Measurements from ENCODE around the gene RNF32. TPM values are rescaled to one million over a fixed set of nuclear protein-coding genes. Genes with fewer than 3 reads are reported as not detected.

The RNF32 gene
- total RNA-seq, 1 experiment from 2014 or later: 0.61 TPM

DNA sequence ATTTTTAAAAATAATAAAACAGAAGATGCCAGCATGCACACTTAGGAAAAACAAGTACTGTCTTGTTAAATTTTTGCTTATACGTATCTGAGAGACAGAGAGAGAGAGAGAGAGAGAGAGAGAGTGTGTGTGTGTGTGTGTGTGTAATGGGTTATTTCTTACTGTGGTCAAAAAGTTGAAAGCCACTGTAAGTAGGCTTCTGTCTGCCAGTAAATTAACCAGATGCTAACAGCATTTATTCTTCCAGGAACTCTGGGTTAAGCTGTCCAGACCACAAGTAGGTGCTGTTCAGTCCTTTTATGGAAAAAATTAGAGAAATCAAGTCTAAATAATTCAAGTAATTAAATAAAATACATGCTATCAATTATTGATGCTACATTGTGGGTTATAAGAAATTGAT, 39.7 kb downstream of the RNF32 start (continued):
- TF ChIP-seq, protein P1, sequence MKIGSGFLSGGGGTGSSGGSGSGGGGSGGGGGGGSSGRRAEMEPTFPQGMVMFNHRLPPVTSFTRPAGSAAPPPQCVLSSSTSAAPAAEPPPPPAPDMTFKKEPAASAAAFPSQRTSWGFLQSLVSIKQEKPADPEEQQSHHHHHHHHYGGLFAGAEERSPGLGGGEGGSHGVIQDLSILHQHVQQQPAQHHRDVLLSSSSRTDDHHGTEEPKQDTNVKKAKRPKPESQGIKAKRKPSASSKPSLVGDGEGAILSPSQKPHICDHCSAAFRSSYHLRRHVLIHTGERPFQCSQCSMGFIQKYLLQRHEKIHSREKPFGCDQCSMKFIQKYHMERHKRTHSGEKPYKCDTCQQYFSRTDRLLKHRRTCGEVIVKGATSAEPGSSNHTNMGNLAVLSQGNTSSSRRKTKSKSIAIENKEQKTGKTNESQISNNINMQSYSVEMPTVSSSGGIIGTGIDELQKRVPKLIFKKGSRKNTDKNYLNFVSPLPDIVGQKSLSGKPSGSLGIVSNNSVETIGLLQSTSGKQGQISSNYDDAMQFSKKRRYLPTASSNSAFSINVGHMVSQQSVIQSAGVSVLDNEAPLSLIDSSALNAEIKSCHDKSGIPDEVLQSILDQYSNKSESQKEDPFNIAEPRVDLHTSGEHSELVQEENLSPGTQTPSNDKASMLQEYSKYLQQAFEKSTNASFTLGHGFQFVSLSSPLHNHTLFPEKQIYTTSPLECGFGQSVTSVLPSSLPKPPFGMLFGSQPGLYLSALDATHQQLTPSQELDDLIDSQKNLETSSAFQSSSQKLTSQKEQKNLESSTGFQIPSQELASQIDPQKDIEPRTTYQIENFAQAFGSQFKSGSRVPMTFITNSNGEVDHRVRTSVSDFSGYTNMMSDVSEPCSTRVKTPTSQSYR (CRISPR knock-in tag; IDR thresholded peaks at IDR 0.05): no peak

DNA sequence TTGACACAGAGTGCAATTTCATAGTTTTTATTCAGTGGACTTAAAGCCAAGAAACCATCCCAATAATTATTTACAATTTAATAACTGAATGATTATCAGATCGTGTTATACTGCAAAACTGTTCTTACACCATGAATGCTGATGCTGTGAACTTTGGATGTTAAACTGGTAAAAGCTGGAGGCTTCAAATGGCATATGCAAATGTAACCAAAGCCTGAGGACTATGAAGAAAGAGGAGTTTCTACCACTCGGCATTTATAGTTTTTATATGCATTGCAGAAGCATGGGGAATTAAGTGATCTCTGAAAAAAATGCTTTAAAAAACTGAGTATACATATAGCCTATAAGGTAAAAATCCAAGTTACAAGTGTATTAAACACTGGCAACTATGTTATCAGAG, 42.4 kb downstream of the RNF32 start:
- H3K27ac Mint-ChIP-seq: no peak overlapping the region
- peaks cover 3% of the 10 kb centered on the region; the same call in 1 of the 2 replicates for H3K36me3 Mint-ChIP-seq
- no peaks in the 10 kb centered on the region for H3K27me3 Mint-ChIP-seq (ENCODE audit: low read depth)
- no peaks in the 10 kb centered on the region for H3K4me1 Mint-ChIP-seq
- H3K9me3 Mint-ChIP-seq: no peaks in the 10 kb centered on the region
- CTCF ChIA-PET: no interaction called here
- DNase-seq (ENCODE audit: low spot score): no peak
- TF ChIP-seq, protein P2, sequence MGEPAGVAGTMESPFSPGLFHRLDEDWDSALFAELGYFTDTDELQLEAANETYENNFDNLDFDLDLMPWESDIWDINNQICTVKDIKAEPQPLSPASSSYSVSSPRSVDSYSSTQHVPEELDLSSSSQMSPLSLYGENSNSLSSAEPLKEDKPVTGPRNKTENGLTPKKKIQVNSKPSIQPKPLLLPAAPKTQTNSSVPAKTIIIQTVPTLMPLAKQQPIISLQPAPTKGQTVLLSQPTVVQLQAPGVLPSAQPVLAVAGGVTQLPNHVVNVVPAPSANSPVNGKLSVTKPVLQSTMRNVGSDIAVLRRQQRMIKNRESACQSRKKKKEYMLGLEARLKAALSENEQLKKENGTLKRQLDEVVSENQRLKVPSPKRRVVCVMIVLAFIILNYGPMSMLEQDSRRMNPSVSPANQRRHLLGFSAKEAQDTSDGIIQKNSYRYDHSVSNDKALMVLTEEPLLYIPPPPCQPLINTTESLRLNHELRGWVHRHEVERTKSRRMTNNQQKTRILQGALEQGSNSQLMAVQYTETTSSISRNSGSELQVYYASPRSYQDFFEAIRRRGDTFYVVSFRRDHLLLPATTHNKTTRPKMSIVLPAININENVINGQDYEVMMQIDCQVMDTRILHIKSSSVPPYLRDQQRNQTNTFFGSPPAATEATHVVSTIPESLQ (CRISPR knock-in tag; IDR thresholded peaks at IDR 0.05): no peak
- TF ChIP-seq NFYB (CRISPR knock-in tag; conservative IDR thresholded peaks at IDR 0.05; ENCODE audit: low read depth) (no peak), CREM (CRISPR knock-in tag; IDR thresholded peaks at IDR 0.05) (no peak), MYBL2 (CRISPR knock-in tag; IDR thresholded peaks at IDR 0.05) (no peak), ZNF232 (CRISPR knock-in tag; IDR thresholded peaks at IDR 0.05) (no peak), ZNF219 (CRISPR knock-in tag; IDR thresholded peaks at IDR 0.05; ENCODE audit: borderline replicate concordance) (no peak), TCF7 (CRISPR knock-in tag; IDR thresholded peaks at IDR 0.05; ENCODE audit: low read depth) (no peak), JUN (CRISPR knock-in tag; IDR thresholded peaks at IDR 0.05) (no peak), MXD4 (CRISPR knock-in tag; IDR thresholded peaks at IDR 0.05; ENCODE audit: borderline replicate concordance) (no peak), IRF2 (CRISPR knock-in tag; IDR thresholded peaks at IDR 0.05; ENCODE audit: borderline replicate concordance, low read depth) (no peak)
- TF ChIP-seq, protein P3, sequence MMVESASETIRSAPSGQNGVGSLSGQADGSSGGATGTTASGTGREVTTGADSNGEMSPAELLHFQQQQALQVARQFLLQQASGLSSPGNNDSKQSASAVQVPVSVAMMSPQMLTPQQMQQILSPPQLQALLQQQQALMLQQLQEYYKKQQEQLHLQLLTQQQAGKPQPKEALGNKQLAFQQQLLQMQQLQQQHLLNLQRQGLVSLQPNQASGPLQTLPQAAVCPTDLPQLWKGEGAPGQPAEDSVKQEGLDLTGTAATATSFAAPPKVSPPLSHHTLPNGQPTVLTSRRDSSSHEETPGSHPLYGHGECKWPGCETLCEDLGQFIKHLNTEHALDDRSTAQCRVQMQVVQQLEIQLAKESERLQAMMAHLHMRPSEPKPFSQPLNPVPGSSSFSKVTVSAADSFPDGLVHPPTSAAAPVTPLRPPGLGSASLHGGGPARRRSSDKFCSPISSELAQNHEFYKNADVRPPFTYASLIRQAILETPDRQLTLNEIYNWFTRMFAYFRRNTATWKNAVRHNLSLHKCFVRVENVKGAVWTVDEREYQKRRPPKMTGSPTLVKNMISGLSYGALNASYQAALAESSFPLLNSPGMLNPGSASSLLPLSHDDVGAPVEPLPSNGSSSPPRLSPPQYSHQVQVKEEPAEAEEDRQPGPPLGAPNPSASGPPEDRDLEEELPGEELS (CRISPR knock-in tag; IDR thresholded peaks at IDR 0.05): no peak
- TF ChIP-seq, protein P4, sequence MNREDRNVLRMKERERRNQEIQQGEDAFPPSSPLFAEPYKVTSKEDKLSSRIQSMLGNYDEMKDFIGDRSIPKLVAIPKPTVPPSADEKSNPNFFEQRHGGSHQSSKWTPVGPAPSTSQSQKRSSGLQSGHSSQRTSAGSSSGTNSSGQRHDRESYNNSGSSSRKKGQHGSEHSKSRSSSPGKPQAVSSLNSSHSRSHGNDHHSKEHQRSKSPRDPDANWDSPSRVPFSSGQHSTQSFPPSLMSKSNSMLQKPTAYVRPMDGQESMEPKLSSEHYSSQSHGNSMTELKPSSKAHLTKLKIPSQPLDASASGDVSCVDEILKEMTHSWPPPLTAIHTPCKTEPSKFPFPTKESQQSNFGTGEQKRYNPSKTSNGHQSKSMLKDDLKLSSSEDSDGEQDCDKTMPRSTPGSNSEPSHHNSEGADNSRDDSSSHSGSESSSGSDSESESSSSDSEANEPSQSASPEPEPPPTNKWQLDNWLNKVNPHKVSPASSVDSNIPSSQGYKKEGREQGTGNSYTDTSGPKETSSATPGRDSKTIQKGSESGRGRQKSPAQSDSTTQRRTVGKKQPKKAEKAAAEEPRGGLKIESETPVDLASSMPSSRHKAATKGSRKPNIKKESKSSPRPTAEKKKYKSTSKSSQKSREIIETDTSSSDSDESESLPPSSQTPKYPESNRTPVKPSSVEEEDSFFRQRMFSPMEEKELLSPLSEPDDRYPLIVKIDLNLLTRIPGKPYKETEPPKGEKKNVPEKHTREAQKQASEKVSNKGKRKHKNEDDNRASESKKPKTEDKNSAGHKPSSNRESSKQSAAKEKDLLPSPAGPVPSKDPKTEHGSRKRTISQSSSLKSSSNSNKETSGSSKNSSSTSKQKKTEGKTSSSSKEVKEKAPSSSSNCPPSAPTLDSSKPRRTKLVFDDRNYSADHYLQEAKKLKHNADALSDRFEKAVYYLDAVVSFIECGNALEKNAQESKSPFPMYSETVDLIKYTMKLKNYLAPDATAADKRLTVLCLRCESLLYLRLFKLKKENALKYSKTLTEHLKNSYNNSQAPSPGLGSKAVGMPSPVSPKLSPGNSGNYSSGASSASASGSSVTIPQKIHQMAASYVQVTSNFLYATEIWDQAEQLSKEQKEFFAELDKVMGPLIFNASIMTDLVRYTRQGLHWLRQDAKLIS (CRISPR knock-in tag; IDR thresholded peaks at IDR 0.05; ENCODE audit: borderline replicate concordance): no peak
- TF ChIP-seq, protein P5, sequence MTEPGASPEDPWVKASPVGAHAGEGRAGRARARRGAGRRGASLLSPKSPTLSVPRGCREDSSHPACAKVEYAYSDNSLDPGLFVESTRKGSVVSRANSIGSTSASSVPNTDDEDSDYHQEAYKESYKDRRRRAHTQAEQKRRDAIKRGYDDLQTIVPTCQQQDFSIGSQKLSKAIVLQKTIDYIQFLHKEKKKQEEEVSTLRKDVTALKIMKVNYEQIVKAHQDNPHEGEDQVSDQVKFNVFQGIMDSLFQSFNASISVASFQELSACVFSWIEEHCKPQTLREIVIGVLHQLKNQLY (CRISPR knock-in tag; IDR thresholded peaks at IDR 0.05): no peak
- TF ChIP-seq, protein P6, sequence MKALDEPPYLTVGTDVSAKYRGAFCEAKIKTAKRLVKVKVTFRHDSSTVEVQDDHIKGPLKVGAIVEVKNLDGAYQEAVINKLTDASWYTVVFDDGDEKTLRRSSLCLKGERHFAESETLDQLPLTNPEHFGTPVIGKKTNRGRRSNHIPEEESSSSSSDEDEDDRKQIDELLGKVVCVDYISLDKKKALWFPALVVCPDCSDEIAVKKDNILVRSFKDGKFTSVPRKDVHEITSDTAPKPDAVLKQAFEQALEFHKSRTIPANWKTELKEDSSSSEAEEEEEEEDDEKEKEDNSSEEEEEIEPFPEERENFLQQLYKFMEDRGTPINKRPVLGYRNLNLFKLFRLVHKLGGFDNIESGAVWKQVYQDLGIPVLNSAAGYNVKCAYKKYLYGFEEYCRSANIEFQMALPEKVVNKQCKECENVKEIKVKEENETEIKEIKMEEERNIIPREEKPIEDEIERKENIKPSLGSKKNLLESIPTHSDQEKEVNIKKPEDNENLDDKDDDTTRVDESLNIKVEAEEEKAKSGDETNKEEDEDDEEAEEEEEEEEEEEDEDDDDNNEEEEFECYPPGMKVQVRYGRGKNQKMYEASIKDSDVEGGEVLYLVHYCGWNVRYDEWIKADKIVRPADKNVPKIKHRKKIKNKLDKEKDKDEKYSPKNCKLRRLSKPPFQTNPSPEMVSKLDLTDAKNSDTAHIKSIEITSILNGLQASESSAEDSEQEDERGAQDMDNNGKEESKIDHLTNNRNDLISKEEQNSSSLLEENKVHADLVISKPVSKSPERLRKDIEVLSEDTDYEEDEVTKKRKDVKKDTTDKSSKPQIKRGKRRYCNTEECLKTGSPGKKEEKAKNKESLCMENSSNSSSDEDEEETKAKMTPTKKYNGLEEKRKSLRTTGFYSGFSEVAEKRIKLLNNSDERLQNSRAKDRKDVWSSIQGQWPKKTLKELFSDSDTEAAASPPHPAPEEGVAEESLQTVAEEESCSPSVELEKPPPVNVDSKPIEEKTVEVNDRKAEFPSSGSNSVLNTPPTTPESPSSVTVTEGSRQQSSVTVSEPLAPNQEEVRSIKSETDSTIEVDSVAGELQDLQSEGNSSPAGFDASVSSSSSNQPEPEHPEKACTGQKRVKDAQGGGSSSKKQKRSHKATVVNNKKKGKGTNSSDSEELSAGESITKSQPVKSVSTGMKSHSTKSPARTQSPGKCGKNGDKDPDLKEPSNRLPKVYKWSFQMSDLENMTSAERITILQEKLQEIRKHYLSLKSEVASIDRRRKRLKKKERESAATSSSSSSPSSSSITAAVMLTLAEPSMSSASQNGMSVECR (CRISPR knock-in tag; IDR thresholded peaks at IDR 0.05; ENCODE audit: borderline replicate concordance): no peak
- TF ChIP-seq, protein P7, sequence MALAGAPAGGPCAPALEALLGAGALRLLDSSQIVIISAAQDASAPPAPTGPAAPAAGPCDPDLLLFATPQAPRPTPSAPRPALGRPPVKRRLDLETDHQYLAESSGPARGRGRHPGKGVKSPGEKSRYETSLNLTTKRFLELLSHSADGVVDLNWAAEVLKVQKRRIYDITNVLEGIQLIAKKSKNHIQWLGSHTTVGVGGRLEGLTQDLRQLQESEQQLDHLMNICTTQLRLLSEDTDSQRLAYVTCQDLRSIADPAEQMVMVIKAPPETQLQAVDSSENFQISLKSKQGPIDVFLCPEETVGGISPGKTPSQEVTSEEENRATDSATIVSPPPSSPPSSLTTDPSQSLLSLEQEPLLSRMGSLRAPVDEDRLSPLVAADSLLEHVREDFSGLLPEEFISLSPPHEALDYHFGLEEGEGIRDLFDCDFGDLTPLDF (CRISPR knock-in tag; IDR thresholded peaks at IDR 0.05): no peak
- no peak for ATAC-seq
- no peak overlapping the region for H3K4me3 Mint-ChIP-seq
- POLR2A ChIA-PET: no interaction called here

All from WTC11 (cell line).